ENCODE results near the gene ARHGAP21.

The ARHGAP21 gene

GRCh38 chr10:24683554-24683953 lies 40.1 kb downstream of the ARHGAP21 start:
- Histone ChIP-seq H3K4me3 (ENCODE audit: low read depth, low read length) (no peak overlapping the region), H3K4me1 (ENCODE audit: control insufficient read depth, insufficient read depth, low read length) (no peaks in the 10 kb centered on the region), H3K36me3 (ENCODE audit: control insufficient read depth, insufficient read depth, low read length) (no peaks in the 10 kb centered on the region), H3K9me3 (ENCODE audit: control insufficient read depth, insufficient read depth, low read length) (no peaks in the 10 kb centered on the region), H3K27me3 (ENCODE audit: control insufficient read depth, insufficient read depth, low read length) (no peaks in the 10 kb centered on the region), H3K9ac (ENCODE audit: low read depth, low read length) (no peak overlapping the region), H3K27ac (ENCODE audit: low read depth, low read length) (no peak overlapping the region)

- H3K9ac ChIP-seq (ENCODE audit: low read depth, low read length) = no peak overlapping the region
- H3K9me3 ChIP-seq (ENCODE audit: control insufficient read depth, insufficient read depth, low read length) = no peaks in the 10 kb centered on the region
- no peaks in the 10 kb centered on the region for H3K36me3 ChIP-seq (ENCODE audit: control insufficient read depth, insufficient read depth, low read length)
- H3K4me1 ChIP-seq (ENCODE audit: control insufficient read depth, insufficient read depth, low read length) = no peaks in the 10 kb centered on the region
- H3K27ac ChIP-seq (ENCODE audit: low read depth, low read length) = no peak overlapping the region
- no peak overlapping the region for H3K4me3 ChIP-seq (ENCODE audit: low read depth, low read length)
- no peaks in the 10 kb centered on the region for H3K27me3 ChIP-seq (ENCODE audit: control insufficient read depth, insufficient read depth, low read length)
Observed at GRCh38 chr10:24681572-24682088, 42.1 kb downstream of the ARHGAP21 start.

- no peak overlapping the region for H3K27ac ChIP-seq (ENCODE audit: low read depth, low read length)
- H3K9ac ChIP-seq (ENCODE audit: low read depth, low read length) = no peak overlapping the region
- H3K27me3 ChIP-seq (ENCODE audit: control insufficient read depth, insufficient read depth, low read length) = no peaks in the 10 kb centered on the region
- no peak overlapping the region for H3K4me3 ChIP-seq (ENCODE audit: low read depth, low read length)
- no peaks in the 10 kb centered on the region for H3K36me3 ChIP-seq (ENCODE audit: control insufficient read depth, insufficient read depth, low read length)
- no peaks in the 10 kb centered on the region for H3K9me3 ChIP-seq (ENCODE audit: control insufficient read depth, insufficient read depth, low read length)
- no peaks in the 10 kb centered on the region for H3K4me1 ChIP-seq (ENCODE audit: control insufficient read depth, insufficient read depth, low read length)
Observed at GRCh38 chr10:24680647-24681524, 42.8 kb downstream of the ARHGAP21 start.

- Histone ChIP-seq H3K4me1 (ENCODE audit: control insufficient read depth, insufficient read depth, low read length) (no peaks in the 10 kb centered on the region), H3K27me3 (ENCODE audit: control insufficient read depth, insufficient read depth, low read length) (no peaks in the 10 kb centered on the region), H3K9me3 (ENCODE audit: control insufficient read depth, insufficient read depth, low read length) (no peaks in the 10 kb centered on the region), H3K27ac (ENCODE audit: low read depth, low read length) (no peak overlapping the region), H3K4me3 (ENCODE audit: low read depth, low read length) (no peak overlapping the region), H3K9ac (ENCODE audit: low read depth, low read length) (no peak overlapping the region), H3K36me3 (ENCODE audit: control insufficient read depth, insufficient read depth, low read length) (no peaks in the 10 kb centered on the region)
Observed at GRCh38 chr10:24678757-24679156, 44.9 kb downstream of the ARHGAP21 start.

- Histone ChIP-seq H3K9ac (ENCODE audit: low read depth, low read length) (no peak overlapping the region), H3K27ac (ENCODE audit: low read depth, low read length) (no peak overlapping the region), H3K27me3 (ENCODE audit: control insufficient read depth, insufficient read depth, low read length) (no peaks in the 10 kb centered on the region), H3K4me3 (ENCODE audit: low read depth, low read length) (no peak overlapping the region), H3K36me3 (ENCODE audit: control insufficient read depth, insufficient read depth, low read length) (no peaks in the 10 kb centered on the region), H3K4me1 (ENCODE audit: control insufficient read depth, insufficient read depth, low read length) (no peaks in the 10 kb centered on the region), H3K9me3 (ENCODE audit: control insufficient read depth, insufficient read depth, low read length) (no peaks in the 10 kb centered on the region)
Observed at GRCh38 chr10:24674892-24675632, 48.6 kb downstream of the ARHGAP21 start.

GRCh38 chr10:24670964-24671670 lies 52.6 kb downstream of the ARHGAP21 start:
- Histone ChIP-seq H3K27ac (ENCODE audit: low read depth, low read length) (no peak overlapping the region), H3K4me3 (ENCODE audit: low read depth, low read length) (no peak overlapping the region), H3K27me3 (ENCODE audit: control insufficient read depth, insufficient read depth, low read length) (no peaks in the 10 kb centered on the region), H3K9ac (ENCODE audit: low read depth, low read length) (no peak overlapping the region), H3K4me1 (ENCODE audit: control insufficient read depth, insufficient read depth, low read length) (no peaks in the 10 kb centered on the region), H3K9me3 (ENCODE audit: control insufficient read depth, insufficient read depth, low read length) (no peaks in the 10 kb centered on the region), H3K36me3 (ENCODE audit: control insufficient read depth, insufficient read depth, low read length) (peaks cover 5% of the 10 kb centered on the region)

- Histone ChIP-seq H3K9me3 (ENCODE audit: control insufficient read depth, insufficient read depth, low read length) (no peaks in the 10 kb centered on the region), H3K9ac (ENCODE audit: low read depth, low read length) (no peak overlapping the region), H3K27ac (ENCODE audit: low read depth, low read length) (no peak overlapping the region)
Observed at GRCh38 chr10:24669285-24669852, 54.3 kb downstream of the ARHGAP21 start.

GRCh38 chr10:24668247-24668646 lies 55.4 kb downstream of the ARHGAP21 start:
- Histone ChIP-seq H3K9ac (ENCODE audit: low read depth, low read length) (no peak overlapping the region), H3K9me3 (ENCODE audit: control insufficient read depth, insufficient read depth, low read length) (no peaks in the 10 kb centered on the region), H3K27ac (ENCODE audit: low read depth, low read length) (no peak overlapping the region), H3K4me1 (ENCODE audit: control insufficient read depth, insufficient read depth, low read length) (no peaks in the 10 kb centered on the region), H3K4me3 (ENCODE audit: low read depth, low read length) (no peak overlapping the region), H3K36me3 (ENCODE audit: control insufficient read depth, insufficient read depth, low read length) (peaks cover 5% of the 10 kb centered on the region), H3K27me3 (ENCODE audit: control insufficient read depth, insufficient read depth, low read length) (no peaks in the 10 kb centered on the region)

More at GRCh38 chr10:24669285-24669852, 54.3 kb downstream of the ARHGAP21 start:
- Histone ChIP-seq H3K4me1 (ENCODE audit: control insufficient read depth, insufficient read depth, low read length) (no peaks in the 10 kb centered on the region), H3K36me3 (ENCODE audit: control insufficient read depth, insufficient read depth, low read length) (peaks cover 5% of the 10 kb centered on the region), H3K4me3 (ENCODE audit: low read depth, low read length) (no peak overlapping the region), H3K27me3 (ENCODE audit: control insufficient read depth, insufficient read depth, low read length) (no peaks in the 10 kb centered on the region)

- Histone ChIP-seq H3K27me3 (ENCODE audit: control insufficient read depth, insufficient read depth, low read length) (no peaks in the 10 kb centered on the region), H3K4me3 (ENCODE audit: low read depth, low read length) (no peak overlapping the region), H3K9ac (ENCODE audit: low read depth, low read length) (no peak overlapping the region), H3K36me3 (ENCODE audit: control insufficient read depth, insufficient read depth, low read length) (peaks cover 5% of the 10 kb centered on the region), H3K4me1 (ENCODE audit: control insufficient read depth, insufficient read depth, low read length) (no peaks in the 10 kb centered on the region), H3K9me3 (ENCODE audit: control insufficient read depth, insufficient read depth, low read length) (no peaks in the 10 kb centered on the region), H3K27ac (ENCODE audit: low read depth, low read length) (no peak overlapping the region)
Observed at GRCh38 chr10:24664991-24665390, 58.7 kb downstream of the ARHGAP21 start.

GRCh38 chr10:24661376-24661775 lies 62.3 kb downstream of the ARHGAP21 start:
- Histone ChIP-seq H3K4me3 (ENCODE audit: low read depth, low read length) (no peak overlapping the region), H3K36me3 (ENCODE audit: control insufficient read depth, insufficient read depth, low read length) (no peaks in the 10 kb centered on the region), H3K27me3 (ENCODE audit: control insufficient read depth, insufficient read depth, low read length) (no peaks in the 10 kb centered on the region), H3K4me1 (ENCODE audit: control insufficient read depth, insufficient read depth, low read length) (no peaks in the 10 kb centered on the region), H3K9me3 (ENCODE audit: control insufficient read depth, insufficient read depth, low read length) (peaks cover 3% of the 10 kb centered on the region), H3K27ac (ENCODE audit: low read depth, low read length) (no peak overlapping the region), H3K9ac (ENCODE audit: low read depth, low read length) (no peak overlapping the region)

Data from HUES48 (cell line).